KG1 (cell line): ENCODE results near the gene KIF6.
"Not testable (repeated sequence)": the region's sequence is repeated elsewhere in the genome, so short reads cannot be mapped to it uniquely, and the experiment has no call there.

Experiments used
- DNase-seq: peaks from one replicate; lab custom pipeline; 2025; lab: John Stamatoyannopoulos, UW

KIF6 gene

GRCh38 chr6:39289490-39289889 lies 435.7 kb downstream of the KIF6 start:
- no peak for DNase-seq

DNA sequence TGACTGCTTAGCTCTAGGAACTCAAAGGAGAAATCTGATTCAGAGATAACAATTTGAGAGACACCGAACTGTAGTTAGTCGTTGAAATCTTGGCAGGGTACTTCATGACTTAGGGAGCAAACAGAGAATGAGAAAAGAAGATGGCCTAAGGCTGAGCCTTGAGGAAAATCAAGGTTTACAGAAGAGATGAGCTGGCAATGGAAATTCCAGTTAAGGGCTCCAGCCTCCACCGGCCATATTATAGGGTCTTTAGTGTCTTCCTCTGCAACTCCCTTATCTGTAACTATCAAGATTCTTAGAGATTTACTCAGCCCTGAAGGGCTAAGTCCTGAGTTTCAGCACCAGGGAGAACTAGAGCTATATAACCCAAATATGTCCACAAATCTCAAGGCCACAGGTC lies 437.6 kb downstream of the KIF6 start:
- DNase-seq, result no peak

- not testable (repeated sequence) for DNase-seq
These were observed 438.6 kb downstream of the KIF6 start for GRCh38 chr6:39286596-39286995.

DNA sequence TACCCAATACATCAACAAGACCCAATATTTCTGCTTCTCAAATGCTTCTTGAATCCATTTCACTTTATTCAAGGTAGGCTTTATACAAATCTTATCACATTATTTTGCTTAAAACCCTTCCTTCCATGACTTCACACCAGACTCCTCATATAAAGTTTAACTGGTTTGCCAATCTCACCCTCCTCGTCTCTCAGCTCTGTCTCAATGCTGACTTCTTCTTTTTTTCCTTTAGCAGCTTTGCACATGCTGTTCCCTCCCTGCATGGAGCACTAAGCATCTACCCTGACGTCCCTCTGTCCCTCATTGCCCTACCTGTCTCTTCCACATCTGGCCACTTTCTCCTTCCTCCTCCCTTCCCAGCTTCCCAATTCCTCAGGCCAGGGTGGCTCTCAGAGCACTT lies 442.4 kb downstream of the KIF6 start:
- DNase-seq, result no peak

DNA sequence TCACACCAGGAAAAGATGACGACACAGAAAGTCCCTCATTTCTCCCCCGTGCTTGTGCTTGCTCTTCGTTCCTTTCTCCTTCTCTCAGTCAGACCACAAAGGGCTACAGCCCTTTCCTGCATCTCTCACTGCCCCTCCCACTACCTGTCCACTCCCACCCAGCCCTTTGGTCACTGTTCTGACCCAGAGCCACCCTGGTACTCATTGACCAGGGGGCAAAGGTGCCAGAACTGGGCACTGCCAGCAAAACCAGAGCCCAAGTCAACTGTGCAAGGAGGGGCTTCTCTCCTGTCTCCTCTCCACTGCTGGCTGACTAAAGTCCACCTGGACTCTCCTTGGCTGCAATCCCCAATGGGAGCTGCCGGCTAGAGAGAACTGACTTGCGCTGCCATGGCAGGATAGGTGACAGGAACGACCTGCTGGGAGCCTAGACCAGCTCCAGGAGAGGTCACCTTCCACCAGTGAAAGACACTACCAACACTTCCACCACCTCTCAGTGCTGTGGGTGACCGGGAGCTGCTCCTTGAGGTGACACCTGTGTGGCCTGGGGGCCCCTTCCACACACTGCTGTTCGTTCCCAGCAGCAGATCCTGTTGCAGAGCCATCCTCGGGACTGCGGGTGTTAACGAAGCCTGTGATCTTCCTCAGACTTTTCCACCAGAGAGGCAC lies 443.8 kb downstream of the KIF6 start:
- no peak for DNase-seq

GRCh38 chr6:39280247-39280731 lies 444.9 kb downstream of the KIF6 start:
- DNase-seq, result no peak
